HepG2 (cell line): ENCODE data around the gene TRAPPC3. TPM values are rescaled to one million over a fixed set of nuclear protein-coding genes. Genes with fewer than 3 reads are reported as not detected.

ENCODE experiments used
- CEBPG ChIP-seq: IDR thresholded peaks from 2 replicates; pipeline ENCODE4 v1.6.1; 2016
- FOXA3 ChIP-seq: IDR thresholded peaks from 2 replicates; pipeline ENCODE4 v1.6.1; 2016; ENCODE audit warnings: missing genetic modification reagents, missing compliant biosample characterization
- HDAC6 ChIP-seq: fragments of 200-600 bp; sonication (generic); IDR thresholded peaks from 2 replicates; pipeline ENCODE4 v1.7.0; 2017; ENCODE audit warnings: mild to moderate bottlenecking, antibody characterized with exemption, low read length, low read depth
- HINFP ChIP-seq: sonication (generic); formaldehyde crosslinking; IDR thresholded peaks from 2 replicates; pipeline ENCODE4 v1.4.0; 2020; ENCODE audit warnings: low read depth, mild to moderate bottlenecking, missing genetic modification reagents
- KDM2A ChIP-seq: sonication (generic); formaldehyde crosslinking; IDR thresholded peaks from 2 replicates; pipeline ENCODE4 v1.4.0; 2020; ENCODE audit warnings: low read depth, missing genetic modification reagents, borderline replicate concordance
- LBX2 ChIP-seq: sonication (generic); formaldehyde crosslinking; IDR thresholded peaks from 2 replicates; pipeline ENCODE4 v1.5.0; 2020; ENCODE audit warnings: missing genetic modification reagents, mild to moderate bottlenecking, borderline replicate concordance
- MZF1 ChIP-seq: sonication (generic); formaldehyde crosslinking; IDR thresholded peaks from 2 replicates; pipeline ENCODE4 v1.8.1; 2023; ENCODE audit warnings: mild to moderate bottlenecking, missing genetic modification reagents, borderline replicate concordance
- NR2F1 ChIP-seq, 2 experiments: fragments of 450-650 bp in 1 of 2; formaldehyde crosslinking in 1 of 2; IDR thresholded peaks; 2 replicates each; pipeline versions ENCODE4 v1.5.0 to v1.6.1; 2016 to 2020; ENCODE audit warnings: mild to moderate bottlenecking in 1 of 2, missing compliant biosample characterization in 1 of 2, missing genetic modification reagents in 1 of 2, moderate library complexity in 1 of 2
- RXRA ChIP-seq: sonication (generic); formaldehyde crosslinking; IDR thresholded peaks from 2 replicates; pipeline ENCODE4 v1.5.1; 2020; ENCODE audit warnings: missing genetic modification reagents
- TCF7 ChIP-seq: sonication (generic); IDR thresholded peaks from 2 replicates; pipeline ENCODE4 v1.6.1; 2016; ENCODE audit warnings: antibody characterized with exemption, low read depth
- TGIF2 ChIP-seq: IDR thresholded peaks from 2 replicates; pipeline ENCODE4 v1.6.1; 2016; ENCODE audit warnings: control low read depth, missing compliant biosample characterization
- U2AF2 ChIP-seq: fragments of 200-400 bp; formaldehyde crosslinking; IDR thresholded peaks from 2 replicates; pipeline ENCODE4 v1.6.1; 2017; ENCODE audit warnings: low read depth, mild to moderate bottlenecking, low read length
- ZBTB44 ChIP-seq: sonication (generic); formaldehyde crosslinking; IDR thresholded peaks from 2 replicates; pipeline ENCODE4 v1.4.0; 2020; ENCODE audit warnings: missing genetic modification reagents
- ZFX ChIP-seq: sonication (generic); formaldehyde crosslinking; IDR thresholded peaks from 2 replicates; pipeline ENCODE4 v1.4.0; 2020; ENCODE audit warnings: mild to moderate bottlenecking, low read depth, missing genetic modification reagents, moderate library complexity
- ZNF121 ChIP-seq: sonication (generic); formaldehyde crosslinking; IDR thresholded peaks from 2 replicates; pipeline ENCODE4 v1.5.0; 2020; ENCODE audit warnings: mild to moderate bottlenecking, missing genetic modification reagents
- ZNF18 ChIP-seq: sonication (generic); formaldehyde crosslinking; IDR thresholded peaks from 2 replicates; pipeline ENCODE4 v1.8.0; 2022; ENCODE audit warnings: mild to moderate bottlenecking, missing genetic modification reagents; ENCODE audit not compliant: insufficient replicate concordance
- ZNF224 ChIP-seq: sonication (generic); formaldehyde crosslinking; IDR thresholded peaks from 2 replicates; pipeline ENCODE4 v1.5.0; 2020; ENCODE audit warnings: mild to moderate bottlenecking, missing genetic modification reagents
- ZNF432 ChIP-seq: sonication (generic); formaldehyde crosslinking; IDR thresholded peaks from 2 replicates; pipeline ENCODE4 v1.5.0; 2020; ENCODE audit warnings: missing genetic modification reagents, mild to moderate bottlenecking, borderline replicate concordance
- ZNF562 ChIP-seq: sonication (generic); formaldehyde crosslinking; IDR thresholded peaks from 2 replicates; pipeline ENCODE4 v1.8.0; 2022; ENCODE audit warnings: missing genetic modification reagents, borderline replicate concordance
- ZNF567 ChIP-seq: sonication (generic); formaldehyde crosslinking; IDR thresholded peaks from 2 replicates; pipeline ENCODE4 v1.8.1; 2023; ENCODE audit warnings: mild to moderate bottlenecking, missing genetic modification reagents, borderline replicate concordance
- ZNF674 ChIP-seq: sonication (generic); formaldehyde crosslinking; IDR thresholded peaks from 2 replicates; pipeline ENCODE4 v1.5.0; 2020; ENCODE audit warnings: low read depth, mild to moderate bottlenecking, missing genetic modification reagents
- ZNF781 ChIP-seq: sonication (generic); formaldehyde crosslinking; IDR thresholded peaks from 2 replicates; pipeline ENCODE4 v1.5.1; 2020; ENCODE audit warnings: borderline replicate concordance, mild to moderate bottlenecking, missing genetic modification reagents; ENCODE audit errors: not compliant biosample characterization
- ZNF784 ChIP-seq: sonication (generic); formaldehyde crosslinking; IDR thresholded peaks from 2 replicates; pipeline ENCODE4 v1.5.1; 2020; ENCODE audit warnings: missing genetic modification reagents, mild to moderate bottlenecking, borderline replicate concordance
- ZZZ3 ChIP-seq: sonication (generic); formaldehyde crosslinking; IDR thresholded peaks from 2 replicates; pipeline ENCODE4 v1.4.0; 2020; ENCODE audit warnings: missing genetic modification reagents, mild to moderate bottlenecking, borderline replicate concordance
- polyA plus RNA-seq, 8 experiments: library from polyadenylated mRNA; depleted of rRNA in 3 of 8; stranded (reverse) in 7 of 8; unstranded in 1 of 8; fragments of >200 nt; fragmentation: Illumina TruSeq in 4 of 8; extraction: Trizol in 4 of 8; gene quantifications; 2 replicates each; pipeline versions ENCODE4 v1.2.1 to v1.2.3, GENCODE V29; 2011 to 2016; ENCODE audit warnings: low read depth in 4 of 8, missing spikeins in 1 of 8, mixed read lengths in 1 of 8; ENCODE audit not compliant: insufficient read depth in 1 of 8
- total RNA-seq, 5 experiments: library from RNA; depleted of rRNA; stranded (reverse); fragments of >200 nt; fragmentation: Illumina TruSeq; extraction: Trizol; gene quantifications; 2 replicates each; pipeline ENCODE4 v1.2.3, GENCODE V29; 2016; ENCODE audit warnings: low read depth in 1 of 5

TRAPPC3 gene
- total and polyA plus RNA-seq, 2 of the 13 experiments (the other 11 are each of a cell fraction or from before 2014, with no cell fraction given) = 53.7 to 62.4 TPM

- peak; percentile 2 for TF ChIP-seq ZNF18
- no peak for TF ChIP-seq ZFX (CRISPR knock-in tag)
- no peak for TF ChIP-seq ZNF784 (CRISPR knock-in tag)
- TF ChIP-seq RXRA (CRISPR knock-in tag) = 0 out of 2 replicates have a peak, but pooled peaks have one; percentile 6
- no peak for TF ChIP-seq ZNF674 (CRISPR knock-in tag)
- peak; percentile 35 for TF ChIP-seq ZNF781 (CRISPR knock-in tag)
- TF ChIP-seq ZNF432 (CRISPR knock-in tag) = no peak
- no peak for TF ChIP-seq ZNF567 (CRISPR knock-in tag)
- no peak for TF ChIP-seq NR2F1 (CRISPR knock-in tag; IDR thresholded peaks at IDR 0.05)
- TF ChIP-seq ZNF224 (CRISPR knock-in tag) = 0 out of 2 replicates have a peak, but pooled peaks have one; percentile 8
- TF ChIP-seq ZZZ3 (CRISPR knock-in tag) = no peak
- no peak for TF ChIP-seq FOXA3 (CRISPR knock-in tag)
- TF ChIP-seq MZF1 = peak; percentile 7; the same call in 1 of the 2 replicates
- no peak for TF ChIP-seq TGIF2 (CRISPR knock-in tag)
- 0 out of 2 replicates have a peak, but pooled peaks have one; percentile 47 for TF ChIP-seq LBX2 (CRISPR knock-in tag)
- TF ChIP-seq ZNF562 (CRISPR knock-in tag) = no peak
- no peak for TF ChIP-seq HINFP (CRISPR knock-in tag)
- TF ChIP-seq KDM2A (CRISPR knock-in tag) = no peak
- no peak for TF ChIP-seq U2AF2
- no peak for TF ChIP-seq HDAC6
- no peak for TF ChIP-seq ZNF121 (CRISPR knock-in tag)
- TF ChIP-seq CEBPG (CRISPR knock-in tag) = no peak
- no peak for TF ChIP-seq ZBTB44 (CRISPR knock-in tag)
- no peak for TF ChIP-seq TCF7
These were observed 59.7 kb downstream of the TRAPPC3 start (continued) for GRCh38 chr1:36089393-36090121.
